Neutrophil (primary cell): ENCODE results near the gene CITED4.

Source experiments
- H3K27ac ChIP-seq: fragments of 200-600 bp; sonication (generic); 2 replicates; pipeline ENCODE4 v1.5.1; 2016; ENCODE audit warnings: mild to moderate bottlenecking, moderate library complexity
- H3K27me3 ChIP-seq: fragments of 200-600 bp; sonication (generic); 2 replicates; pipeline ENCODE4 v1.6.0; 2016; ENCODE audit warnings: mild to moderate bottlenecking
- H3K36me3 ChIP-seq: fragments of 200-600 bp; sonication (generic); 2 replicates; pipeline ENCODE4 v1.5.1; 2017
- H3K4me1 ChIP-seq, 2 experiments: fragments of 200-600 bp in 1 of 2; sonication (generic) in 1 of 2; 1 replicate in 1 of 2; 2 replicates in 1 of 2; pipeline versions ENCODE4 v1.5.1 to v1.6.1; 2013 to 2016; ENCODE audit warnings: low read depth in 1 of 2, low read length in 1 of 2, mild to moderate bottlenecking in 1 of 2, moderate library complexity in 1 of 2; ENCODE audit not compliant: control insufficient read depth in 1 of 2, insufficient read depth in 1 of 2
- H3K4me3 ChIP-seq, 2 experiments: fragments of 200-600 bp in 1 of 2; sonication (generic) in 1 of 2; 1 replicate in 1 of 2; 2 replicates in 1 of 2; pipeline ENCODE4 v1.5.1; 2013 to 2016; ENCODE audit warnings: low read depth in 1 of 2, low read length in 1 of 2, mild to moderate bottlenecking in 1 of 2, moderate library complexity in 1 of 2
- H3K9me3 ChIP-seq: fragments of 200-600 bp; sonication (generic); 2 replicates; pipeline ENCODE4 v1.5.1; 2016
- CTCF ChIP-seq: fragments of 200-600 bp; sonication (generic); IDR thresholded peaks from 2 replicates; pipeline ENCODE4 v1.5.1; 2016; ENCODE audit warnings: antibody characterized with exemption

The CITED4 gene

DNA sequence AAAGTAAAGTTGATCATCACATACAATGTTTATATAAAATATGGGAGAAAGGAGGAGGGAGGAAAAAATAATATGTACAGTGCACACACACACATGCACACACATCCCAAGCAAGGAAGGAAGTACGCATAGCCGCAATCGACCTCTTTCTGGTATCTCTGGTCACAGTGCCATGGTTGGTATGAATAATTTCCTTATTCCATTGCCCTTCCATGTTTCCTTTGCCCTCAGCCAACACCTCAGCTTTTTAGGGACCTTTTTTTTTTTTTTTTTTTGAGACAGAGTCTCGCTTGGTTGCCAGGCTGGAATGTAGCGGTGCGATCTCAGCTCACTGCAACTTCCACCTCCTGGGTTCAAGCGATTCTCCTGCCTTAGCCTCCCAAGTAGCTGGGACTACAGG is 20.6 kb downstream of the CITED4 start:
- Histone ChIP-seq H3K27me3 (peaks cover 21% of the 10 kb centered on the region), H3K27ac (no peak overlapping the region), H3K9me3 (no peaks in the 10 kb centered on the region), H3K4me3 (no peak overlapping the region), H3K4me1 (peaks cover 4 to 9% of the 10 kb centered on the region in 2 experiments), H3K36me3 (no peaks in the 10 kb centered on the region)
- no peak for TF ChIP-seq CTCF

DNA sequence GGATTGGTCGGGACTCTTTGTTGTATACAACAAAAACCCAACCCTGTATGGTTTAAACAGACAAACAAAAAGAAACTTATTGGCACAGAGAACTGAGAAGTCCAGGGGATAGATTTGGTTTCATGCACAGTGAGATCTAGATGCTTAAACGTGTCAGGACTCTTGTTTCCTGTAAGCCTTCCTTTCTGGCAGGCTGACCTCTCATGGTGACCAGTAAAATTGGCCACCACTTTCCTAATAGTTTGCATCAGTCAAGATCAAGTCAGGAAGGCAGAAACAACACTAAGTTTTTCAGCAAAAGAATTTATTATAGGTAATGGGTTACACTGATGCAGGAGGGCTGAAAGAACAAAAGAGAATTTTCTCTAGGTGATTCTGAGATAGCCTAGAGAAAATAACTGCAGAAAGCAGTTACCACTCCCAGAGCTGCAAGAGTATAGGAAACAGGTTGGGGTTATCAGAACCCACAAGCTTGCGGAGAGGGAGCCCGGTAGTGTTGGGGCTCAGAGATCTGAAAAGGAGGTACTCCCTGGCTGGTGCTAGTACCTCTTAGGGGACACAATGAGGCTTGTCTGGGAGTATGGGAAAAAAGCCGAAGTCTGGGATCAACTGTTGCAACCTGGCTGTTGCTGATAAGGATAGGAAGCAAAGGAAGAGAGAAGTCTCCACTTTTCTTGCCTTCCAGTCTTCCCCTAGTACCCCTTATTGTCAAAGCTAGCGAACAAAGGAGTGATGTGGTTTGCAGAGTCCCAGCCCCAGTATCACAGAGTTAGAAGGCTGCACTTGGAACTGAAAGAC is 21.4 kb downstream of the CITED4 start:
- no peak overlapping the region for H3K27ac ChIP-seq
- no peak overlapping the region for H3K4me3 ChIP-seq
- no peak for TF ChIP-seq CTCF
- no peaks in the 10 kb centered on the region for H3K9me3 ChIP-seq
- H3K36me3 ChIP-seq, result no peaks in the 10 kb centered on the region
- peaks cover 4 to 9% of the 10 kb centered on the region in 2 experiments for H3K4me1 ChIP-seq
- peaks cover 21% of the 10 kb centered on the region for H3K27me3 ChIP-seq

DNA sequence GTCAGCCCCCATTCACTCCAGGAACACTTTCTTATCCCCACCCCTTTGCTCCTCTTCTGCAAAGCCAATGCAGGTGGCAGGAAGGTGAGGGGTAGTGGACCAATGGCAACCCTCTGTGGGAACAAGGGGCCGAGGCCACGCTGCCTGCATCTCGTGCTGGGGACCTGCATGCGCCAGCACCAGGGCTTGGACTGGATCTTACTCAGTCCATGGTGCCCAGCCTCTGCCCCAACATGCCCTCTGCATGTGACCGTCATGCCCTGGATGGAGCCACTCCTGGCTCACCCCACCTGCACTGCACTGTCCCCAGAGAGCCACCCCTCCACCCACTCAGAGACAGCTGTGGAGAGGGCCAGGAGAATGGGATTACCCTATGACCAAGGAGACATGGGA is 22.2 kb downstream of the CITED4 start:
- Histone ChIP-seq H3K4me1 (peaks cover 4 to 9% of the 10 kb centered on the region in 2 experiments), H3K4me3 (no peak overlapping the region), H3K9me3 (no peaks in the 10 kb centered on the region), H3K36me3 (no peaks in the 10 kb centered on the region), H3K27me3 (peaks cover 21% of the 10 kb centered on the region), H3K27ac (no peak overlapping the region)
- TF ChIP-seq CTCF, result no peak

- no peak for TF ChIP-seq CTCF
- Histone ChIP-seq H3K9me3 (no peaks in the 10 kb centered on the region), H3K27me3 (peaks cover 21% of the 10 kb centered on the region), H3K36me3 (no peaks in the 10 kb centered on the region), H3K4me3 (no peak overlapping the region), H3K4me1 (peaks cover 4 to 9% of the 10 kb centered on the region in 2 experiments), H3K27ac (no peak overlapping the region)
Measured at GRCh38 chr1:40838980-40839942, 22.9 kb downstream of the CITED4 start.

DNA sequence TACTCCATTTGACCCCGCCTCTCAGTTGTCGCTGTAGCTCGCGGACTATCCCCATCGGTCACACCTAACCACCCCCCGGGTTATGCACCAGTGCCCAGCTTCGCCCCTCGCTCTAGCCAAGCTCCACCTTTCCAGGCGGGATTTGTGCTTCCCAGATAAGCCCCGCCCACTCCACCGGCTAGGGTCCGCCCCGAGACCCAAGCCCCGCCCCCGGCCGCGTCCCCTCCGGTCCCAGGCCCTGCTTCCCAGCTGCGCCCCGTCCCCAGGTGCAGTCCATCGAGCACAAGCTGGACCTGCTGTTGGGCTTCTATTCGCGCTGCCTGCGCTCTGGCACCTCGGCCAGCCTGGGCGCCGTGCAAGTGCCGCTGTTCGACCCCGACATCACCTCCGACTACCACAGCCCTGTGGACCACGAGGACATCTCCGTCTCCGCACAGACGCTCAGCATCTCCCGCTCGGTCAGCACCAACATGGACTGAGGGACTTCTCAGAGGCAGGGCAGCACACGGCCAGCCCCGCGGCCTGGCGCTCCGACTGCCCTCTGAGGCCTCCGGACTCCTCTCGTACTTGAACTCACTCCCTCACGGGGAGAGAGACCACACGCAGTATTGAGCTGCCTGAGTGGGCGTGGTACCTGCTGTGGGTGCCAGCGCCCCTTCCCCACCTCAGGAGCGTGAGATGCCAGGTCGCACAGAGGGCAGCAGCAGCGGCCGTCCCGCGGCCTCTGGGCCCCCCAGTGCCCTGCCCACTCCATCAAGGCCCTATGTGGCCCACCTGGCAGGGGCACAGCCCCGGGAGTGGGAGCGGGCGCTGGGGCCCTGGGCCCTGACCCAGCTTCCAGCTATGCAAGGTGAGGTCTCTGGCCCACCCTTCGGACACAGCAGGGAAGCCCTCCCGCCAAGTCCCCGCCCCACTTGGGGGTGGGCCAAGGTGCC is 23.9 kb downstream of the CITED4 start:
- no peak overlapping the region for H3K27ac ChIP-seq
- H3K9me3 ChIP-seq, result no peaks in the 10 kb centered on the region
- H3K4me1 ChIP-seq, result peaks cover 4 to 9% of the 10 kb centered on the region in 2 experiments
- no peaks in the 10 kb centered on the region for H3K36me3 ChIP-seq
- peaks cover 21% of the 10 kb centered on the region for H3K27me3 ChIP-seq
- no peak for TF ChIP-seq CTCF
- H3K4me3 ChIP-seq, result no peak overlapping the region
